ENCODE measurements around the gene SHFL.

SHFL gene

GRCh38 chr19:10135551-10136334 is 49.6 kb downstream of the SHFL start:
- Histone ChIP-seq H3K36me3 (ENCODE audit: control insufficient read depth, low read length) (peaks cover 99% of the 10 kb centered on the region), H4K20me1 (ENCODE audit: control insufficient read depth, insufficient read depth, low read depth, low read length) (no peaks in the 10 kb centered on the region), H3K4me3 (ENCODE audit: low read length) (no peak overlapping the region), H3K4me1 (ENCODE audit: control insufficient read depth, low read length) (no peaks in the 10 kb centered on the region), H3K27ac (ENCODE audit: low read depth, low read length) (no peak overlapping the region), H3K79me2 (ENCODE audit: control insufficient read depth, low read length) (peaks cover 18% of the 10 kb centered on the region; the same call in 1 of the 2 replicates), H3K4me2 (ENCODE audit: low read length) (no peak overlapping the region), H3K9me2 (replicated peaks; ENCODE audit: control insufficient read depth, low read length) (no peaks in the 10 kb centered on the region), H3K9me3 (ENCODE audit: control insufficient read depth, insufficient read depth, low read length) (no peaks in the 10 kb centered on the region), H3F3A (ENCODE audit: control insufficient read depth, insufficient read depth) (peaks cover 22% of the 10 kb centered on the region), H3K27me3 (ENCODE audit: control insufficient read depth, low read length) (no peaks in the 10 kb centered on the region)
- TF ChIP-seq CTCF (IDR thresholded peaks at IDR 0.05; ENCODE audit: low read depth, low read length, poor library complexity, severe bottlenecking): no peak
- no peak for TF ChIP-seq EZH2phosphoT487 (IDR thresholded peaks at IDR 0.05; ENCODE audit: borderline replicate concordance, low read length)

- no peak overlapping the region for H3K27ac ChIP-seq (ENCODE audit: low read depth, low read length)
- H3K9me2 ChIP-seq (replicated peaks; ENCODE audit: control insufficient read depth, low read length): no peaks in the 10 kb centered on the region
- H3K4me2 ChIP-seq (ENCODE audit: low read length): no peak overlapping the region
- H3F3A ChIP-seq (ENCODE audit: control insufficient read depth, insufficient read depth): peaks cover 17% of the 10 kb centered on the region
- H4K20me1 ChIP-seq (ENCODE audit: control insufficient read depth, insufficient read depth, low read depth, low read length): peaks cover 6% of the 10 kb centered on the region; the same call in 1 of the 2 replicates
- H3K79me2 ChIP-seq (ENCODE audit: control insufficient read depth, low read length): peaks cover 28% of the 10 kb centered on the region; the same call in 1 of the 2 replicates
- TF ChIP-seq EZH2phosphoT487 (IDR thresholded peaks at IDR 0.05; ENCODE audit: borderline replicate concordance, low read length): no peak
- TF ChIP-seq CTCF (IDR thresholded peaks at IDR 0.05; ENCODE audit: low read depth, low read length, poor library complexity, severe bottlenecking): no peak
- H3K36me3 ChIP-seq (ENCODE audit: control insufficient read depth, low read length): peaks cover 99% of the 10 kb centered on the region
- no peaks in the 10 kb centered on the region for H3K27me3 ChIP-seq (ENCODE audit: control insufficient read depth, low read length)
- H3K4me3 ChIP-seq (ENCODE audit: low read length): no peak overlapping the region
- no peaks in the 10 kb centered on the region for H3K9me3 ChIP-seq (ENCODE audit: control insufficient read depth, insufficient read depth, low read length)
- no peaks in the 10 kb centered on the region for H3K4me1 ChIP-seq (ENCODE audit: control insufficient read depth, low read length)
These were observed 50.8 kb downstream of the SHFL start for GRCh38 chr19:10136936-10137335.

GRCh38 chr19:10137751-10138682 is 51.9 kb downstream of the SHFL start:
- Histone ChIP-seq H3K4me3 (ENCODE audit: low read length) (no peak overlapping the region), H3K27me3 (ENCODE audit: control insufficient read depth, low read length) (no peaks in the 10 kb centered on the region), H3K9me2 (replicated peaks; ENCODE audit: control insufficient read depth, low read length) (no peaks in the 10 kb centered on the region), H3K36me3 (ENCODE audit: control insufficient read depth, low read length) (peaks cover 99% of the 10 kb centered on the region), H3K79me2 (ENCODE audit: control insufficient read depth, low read length) (peaks cover 38% of the 10 kb centered on the region), H3F3A (ENCODE audit: control insufficient read depth, insufficient read depth) (peaks cover 20% of the 10 kb centered on the region), H4K20me1 (ENCODE audit: control insufficient read depth, insufficient read depth, low read depth, low read length) (peaks cover 11% of the 10 kb centered on the region; the same call in 1 of the 2 replicates), H3K4me1 (ENCODE audit: control insufficient read depth, low read length) (no peaks in the 10 kb centered on the region), H3K9me3 (ENCODE audit: control insufficient read depth, insufficient read depth, low read length) (no peaks in the 10 kb centered on the region), H3K27ac (ENCODE audit: low read depth, low read length) (no peak overlapping the region), H3K4me2 (ENCODE audit: low read length) (no peak overlapping the region)
- TF ChIP-seq CTCF (IDR thresholded peaks at IDR 0.05; ENCODE audit: low read depth, low read length, poor library complexity, severe bottlenecking) (no peak), EZH2phosphoT487 (IDR thresholded peaks at IDR 0.05; ENCODE audit: borderline replicate concordance, low read length) (no peak)

Data from DOHH2 (cell line).